GDM1 (cell line): Measurements from ENCODE around the gene PLEKHG7.

ENCODE experiments used
- DNase-seq: peaks from one replicate; lab custom pipeline; 2025; lab: John Stamatoyannopoulos, UW

Gene PLEKHG7

DNA sequence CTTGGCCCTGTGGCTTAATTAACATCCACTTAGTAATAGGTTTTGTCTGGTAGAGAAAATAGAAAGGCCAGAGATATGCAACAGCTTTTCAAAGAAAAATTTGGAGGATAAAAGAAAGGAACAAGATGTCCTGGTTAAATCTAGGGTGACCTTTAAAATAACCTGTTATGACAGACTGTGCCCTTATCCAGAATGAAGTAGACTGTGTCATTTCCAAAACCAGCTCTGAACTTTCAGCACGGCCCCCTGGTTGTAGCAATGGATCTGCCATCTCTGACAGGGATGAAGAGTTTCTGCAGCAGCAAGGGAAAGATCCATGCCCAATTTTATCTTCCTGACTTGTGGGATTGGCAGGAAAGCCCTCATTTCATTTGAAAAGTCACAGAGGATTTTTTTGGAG is 5.1 kb downstream of the PLEKHG7 start:
- no peak for DNase-seq

DNA sequence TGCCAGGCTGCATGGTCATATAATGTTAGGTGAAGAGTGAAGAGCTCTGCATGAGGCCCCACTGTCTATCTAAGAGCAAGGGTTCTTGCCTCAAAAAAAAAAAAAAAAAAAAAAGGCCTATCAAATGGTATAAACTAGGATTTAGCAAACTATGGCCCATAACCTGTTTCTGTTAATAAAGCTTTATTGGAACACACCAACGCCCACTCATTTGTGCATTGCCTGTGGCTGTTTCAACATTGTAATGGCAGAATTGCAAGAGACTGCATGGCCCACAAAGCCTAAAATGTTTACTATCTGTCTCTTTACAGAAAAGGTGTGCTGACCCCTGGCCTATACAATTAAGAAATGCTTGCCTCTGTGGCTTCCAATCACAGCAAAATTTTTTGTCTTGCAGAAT is 12.8 kb downstream of the PLEKHG7 start:
- DNase-seq, result no peak

DNA sequence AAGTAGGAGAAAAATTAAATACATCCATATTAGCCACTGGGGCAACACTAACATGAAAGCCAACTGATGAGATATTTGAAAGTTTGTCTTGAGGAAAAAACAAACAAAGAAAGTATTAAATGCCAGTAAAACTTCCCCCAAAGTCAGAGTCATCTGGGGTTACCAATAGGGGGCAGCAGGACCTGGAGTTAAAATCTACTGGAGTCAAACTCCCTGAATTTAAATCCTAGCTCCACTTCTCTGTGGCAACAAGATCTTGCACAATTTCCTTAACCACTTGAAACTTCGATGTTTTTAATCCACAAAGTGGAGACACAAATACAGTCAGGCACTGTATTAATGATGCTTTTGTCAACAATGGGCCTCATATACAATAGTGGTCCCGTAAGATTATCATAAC is 14.4 kb downstream of the PLEKHG7 start:
- DNase-seq, result no peak

GRCh38 chr12:92718483-92718990 is 15.7 kb downstream of the PLEKHG7 start:
- DNase-seq, result no peak

DNA sequence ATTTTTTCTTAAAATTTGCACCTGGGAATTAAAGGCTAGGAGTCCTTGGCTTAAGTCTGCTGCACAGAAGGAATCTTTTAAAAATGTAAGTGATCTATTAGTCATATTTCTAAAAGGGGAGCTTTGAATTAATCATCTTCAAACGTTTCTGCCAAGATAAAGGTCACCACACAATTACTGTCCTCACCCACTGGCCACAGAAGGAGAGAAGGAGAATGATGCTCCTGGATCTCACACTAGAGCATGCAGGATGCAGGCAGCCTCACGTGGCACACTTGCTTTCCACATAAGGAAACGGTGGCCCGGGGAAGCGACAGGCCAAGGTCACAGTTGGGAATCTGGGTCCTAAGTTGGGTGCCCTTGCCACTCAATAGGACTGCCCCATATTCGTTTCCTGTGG is 16.9 kb downstream of the PLEKHG7 start:
- DNase-seq, result no peak

- no peak for DNase-seq
Measured at GRCh38 chr12:92721130-92721529, 18.3 kb downstream of the PLEKHG7 start.

DNA sequence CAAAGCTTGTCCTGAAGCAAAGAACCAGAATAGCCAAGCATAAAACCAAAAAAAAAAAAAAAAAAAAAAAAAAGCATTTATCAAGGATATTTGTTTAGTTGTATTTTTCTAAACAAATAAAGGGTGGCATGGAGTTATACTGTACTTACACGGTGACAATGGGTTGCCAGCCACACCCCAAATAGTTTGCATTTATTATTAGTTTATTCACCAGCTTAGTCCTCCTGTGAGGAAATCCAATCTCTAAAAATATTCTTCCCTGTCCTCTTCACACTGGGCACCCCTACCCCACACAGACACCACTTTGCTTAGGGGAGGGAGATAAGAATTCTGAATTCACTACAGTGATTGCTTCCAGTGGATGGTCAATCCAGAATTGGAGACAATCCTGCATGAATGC is 18.9 kb downstream of the PLEKHG7 start:
- no peak for DNase-seq

GRCh38 chr12:92722897-92723296 is 20.1 kb downstream of the PLEKHG7 start:
- no peak for DNase-seq

DNA sequence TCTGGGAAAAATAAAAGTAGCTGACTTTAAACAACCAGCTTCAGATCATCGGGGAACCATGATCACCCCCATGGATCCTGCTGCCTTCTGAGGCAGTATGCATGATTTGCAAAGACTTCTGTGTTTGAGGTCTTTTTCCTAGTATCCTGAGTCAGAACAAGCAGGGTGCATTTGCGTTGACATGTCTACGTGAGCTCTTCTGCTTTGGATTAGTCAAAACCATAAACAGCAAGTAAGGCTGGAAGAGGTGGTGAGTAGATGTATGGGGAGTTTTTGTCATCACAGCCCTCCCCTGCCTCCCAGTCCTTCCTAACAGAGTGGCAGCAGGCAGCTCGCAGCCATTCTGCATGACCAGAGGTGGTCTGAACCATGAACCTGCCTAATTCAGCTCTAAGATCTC is 24.1 kb downstream of the PLEKHG7 start:
- no peak for DNase-seq

GRCh38 chr12:92729773-92730305 is 27.1 kb downstream of the PLEKHG7 start:
- DNase-seq, result no peak

DNA sequence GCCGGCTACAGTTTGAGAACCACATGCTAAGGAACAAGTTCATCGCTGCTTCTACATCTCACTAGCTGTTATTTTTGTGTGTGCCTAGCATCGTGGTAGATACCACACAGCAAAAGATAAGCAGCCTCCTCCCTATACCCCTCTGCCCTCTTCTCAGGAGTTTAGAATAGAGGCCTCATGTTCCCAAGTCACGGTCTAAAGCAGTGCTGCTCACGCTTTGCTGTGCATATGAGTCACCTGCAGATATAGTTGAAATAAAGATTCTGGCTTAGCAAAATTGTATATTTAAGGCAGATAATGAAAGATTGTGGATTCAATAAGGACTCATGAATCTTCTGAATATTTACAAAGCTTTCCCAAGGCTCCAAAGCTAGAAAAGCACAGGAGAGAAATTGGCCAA is 28.0 kb downstream of the PLEKHG7 start:
- no peak for DNase-seq

- no peak for DNase-seq
Measured at GRCh38 chr12:92732216-92732615, 29.4 kb downstream of the PLEKHG7 start.

DNA sequence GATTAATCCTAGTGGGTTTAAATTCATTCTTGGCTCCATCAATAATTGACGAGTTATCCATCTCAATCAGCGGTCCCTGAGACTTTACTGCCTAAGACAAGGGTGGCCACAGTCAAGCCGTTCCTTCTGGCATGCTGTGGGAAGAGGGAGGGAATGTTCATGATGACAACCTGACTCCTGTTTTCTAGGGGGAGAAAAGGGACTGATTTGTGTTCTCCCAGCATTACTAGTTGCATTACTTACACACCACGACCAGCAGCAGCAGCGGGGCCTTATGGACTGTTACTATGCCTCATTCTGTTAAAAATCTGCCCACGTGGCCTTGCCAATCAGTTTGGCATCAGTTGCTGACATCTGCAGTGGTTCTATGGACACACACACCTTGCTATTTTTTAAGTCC is 29.9 kb downstream of the PLEKHG7 start:
- no peak for DNase-seq

GRCh38 chr12:92733181-92733580 is 30.4 kb downstream of the PLEKHG7 start:
- DNase-seq, result no peak

GRCh38 chr12:92733661-92734060 is 30.9 kb downstream of the PLEKHG7 start:
- DNase-seq, result no peak

- DNase-seq, result no peak
Measured at GRCh38 chr12:92735131-92735721, 32.4 kb downstream of the PLEKHG7 start.

GRCh38 chr12:92736605-92737004 is 33.8 kb downstream of the PLEKHG7 start:
- no peak for DNase-seq

- DNase-seq, result no peak
Measured at GRCh38 chr12:92737855-92738850, 35.4 kb downstream of the PLEKHG7 start.

- DNase-seq, result no peak
Measured at GRCh38 chr12:92739113-92739512, 36.3 kb downstream of the PLEKHG7 start.

DNA sequence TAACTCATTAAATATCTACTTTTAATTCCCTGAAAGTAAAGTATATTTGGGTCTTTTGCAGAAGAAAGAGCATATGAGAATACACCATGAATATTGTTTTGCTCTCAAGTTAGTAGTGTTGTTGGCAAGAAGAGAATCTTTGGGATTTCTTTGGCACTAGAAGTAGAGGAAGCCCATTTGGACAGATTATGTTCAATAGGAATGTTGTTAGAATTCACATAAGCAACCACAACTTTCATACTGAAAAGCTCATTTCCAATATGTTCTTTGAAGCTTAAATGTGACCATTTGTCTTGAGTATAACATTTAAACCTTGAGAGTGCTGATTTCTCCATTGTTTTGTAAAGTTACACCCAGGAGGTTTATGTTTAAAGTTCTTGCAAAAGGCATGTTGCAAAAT is 37.6 kb downstream of the PLEKHG7 start:
- DNase-seq, result no peak

DNA sequence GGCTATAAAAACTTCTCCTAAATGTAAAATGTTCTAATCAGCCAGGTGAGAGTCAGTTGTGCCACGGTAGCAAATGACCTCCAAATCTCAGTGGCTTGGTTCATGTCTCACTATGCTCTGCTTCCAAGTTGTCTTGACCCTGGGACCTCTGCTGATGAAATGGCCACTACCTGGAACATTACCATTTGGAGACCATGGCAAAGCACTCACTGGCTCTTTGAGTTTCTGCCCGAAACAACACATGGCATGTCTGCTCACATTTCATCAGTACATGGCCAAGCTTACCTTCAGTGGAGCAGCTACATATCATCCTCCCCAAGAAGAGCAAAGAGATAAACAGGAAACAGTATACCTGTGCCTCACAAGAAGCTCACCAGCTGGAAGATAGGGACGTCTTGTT is 40.2 kb downstream of the PLEKHG7 start:
- no peak for DNase-seq

- DNase-seq, result no peak
Measured at GRCh38 chr12:92745856-92746550, 43.2 kb downstream of the PLEKHG7 start.
